ENCODE results near the gene SPX. TPM values are rescaled to one million over a fixed set of nuclear protein-coding genes. Genes with fewer than 3 reads are reported as not detected.

Gene SPX
- total RNA-seq, 4 donors from 2014 or later = not detected

DNA sequence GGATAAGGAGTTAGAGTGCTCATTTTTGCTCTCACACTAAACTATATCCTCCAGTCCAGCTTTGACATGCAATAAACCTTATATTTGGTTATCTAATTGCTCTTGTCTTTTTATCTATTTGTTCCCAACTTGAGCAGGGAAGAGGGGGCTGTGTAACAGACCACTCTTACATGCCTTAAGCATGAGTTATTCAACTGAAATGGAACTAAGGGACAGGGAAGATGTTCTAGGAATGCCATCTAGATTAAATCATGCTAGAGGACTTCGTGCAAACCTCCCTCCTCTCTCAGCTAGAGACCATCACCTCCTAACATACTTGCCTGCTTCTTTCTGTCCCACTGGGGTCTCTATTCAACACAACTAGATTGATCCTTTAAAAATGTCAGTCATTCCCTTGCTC lies 20.6 kb downstream of the SPX start:
- no peaks in the 10 kb centered on the region for H3K36me3 ChIP-seq
- no peak overlapping the region for H3K27ac ChIP-seq
- no peaks in the 10 kb centered on the region for H3K27me3 ChIP-seq
- no peak for DNase-seq
- TF ChIP-seq POLR2A (IDR thresholded peaks at IDR 0.05) = no peak
- TF ChIP-seq, protein P1, sequence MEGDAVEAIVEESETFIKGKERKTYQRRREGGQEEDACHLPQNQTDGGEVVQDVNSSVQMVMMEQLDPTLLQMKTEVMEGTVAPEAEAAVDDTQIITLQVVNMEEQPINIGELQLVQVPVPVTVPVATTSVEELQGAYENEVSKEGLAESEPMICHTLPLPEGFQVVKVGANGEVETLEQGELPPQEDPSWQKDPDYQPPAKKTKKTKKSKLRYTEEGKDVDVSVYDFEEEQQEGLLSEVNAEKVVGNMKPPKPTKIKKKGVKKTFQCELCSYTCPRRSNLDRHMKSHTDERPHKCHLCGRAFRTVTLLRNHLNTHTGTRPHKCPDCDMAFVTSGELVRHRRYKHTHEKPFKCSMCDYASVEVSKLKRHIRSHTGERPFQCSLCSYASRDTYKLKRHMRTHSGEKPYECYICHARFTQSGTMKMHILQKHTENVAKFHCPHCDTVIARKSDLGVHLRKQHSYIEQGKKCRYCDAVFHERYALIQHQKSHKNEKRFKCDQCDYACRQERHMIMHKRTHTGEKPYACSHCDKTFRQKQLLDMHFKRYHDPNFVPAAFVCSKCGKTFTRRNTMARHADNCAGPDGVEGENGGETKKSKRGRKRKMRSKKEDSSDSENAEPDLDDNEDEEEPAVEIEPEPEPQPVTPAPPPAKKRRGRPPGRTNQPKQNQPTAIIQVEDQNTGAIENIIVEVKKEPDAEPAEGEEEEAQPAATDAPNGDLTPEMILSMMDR (IDR thresholded peaks at IDR 0.05) = no peak
- no peak overlapping the region for H3K4me3 ChIP-seq
- no peaks in the 10 kb centered on the region for H3K9me3 ChIP-seq
- no peaks in the 10 kb centered on the region for H3K4me1 ChIP-seq

DNA sequence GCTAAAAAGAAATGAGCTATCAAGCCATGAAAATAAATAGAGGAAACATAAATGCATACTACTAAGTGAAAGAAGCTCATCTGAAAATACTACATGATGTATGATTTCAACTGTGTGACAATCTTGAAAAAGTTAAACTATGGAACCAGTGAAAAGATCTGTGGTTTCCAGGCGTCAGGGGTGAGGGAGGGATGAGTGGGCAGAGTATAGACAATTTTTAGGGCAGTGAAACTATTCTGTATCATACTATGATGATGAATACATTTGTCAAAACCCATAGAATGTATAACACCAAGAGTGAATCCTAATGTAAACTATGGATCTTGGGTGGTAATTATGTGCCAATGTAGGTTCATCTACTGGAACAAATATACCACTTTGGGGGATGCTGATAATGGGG lies 21.3 kb downstream of the SPX start:
- Histone ChIP-seq H3K27ac (no peak overlapping the region), H3K4me1 (no peaks in the 10 kb centered on the region), H3K36me3 (no peaks in the 10 kb centered on the region), H3K27me3 (no peaks in the 10 kb centered on the region), H3K4me3 (no peak overlapping the region), H3K9me3 (no peaks in the 10 kb centered on the region)
- no peak for DNase-seq
- TF ChIP-seq, protein P1 (IDR thresholded peaks at IDR 0.05) = no peak
- TF ChIP-seq POLR2A (IDR thresholded peaks at IDR 0.05) = no peak

DNA sequence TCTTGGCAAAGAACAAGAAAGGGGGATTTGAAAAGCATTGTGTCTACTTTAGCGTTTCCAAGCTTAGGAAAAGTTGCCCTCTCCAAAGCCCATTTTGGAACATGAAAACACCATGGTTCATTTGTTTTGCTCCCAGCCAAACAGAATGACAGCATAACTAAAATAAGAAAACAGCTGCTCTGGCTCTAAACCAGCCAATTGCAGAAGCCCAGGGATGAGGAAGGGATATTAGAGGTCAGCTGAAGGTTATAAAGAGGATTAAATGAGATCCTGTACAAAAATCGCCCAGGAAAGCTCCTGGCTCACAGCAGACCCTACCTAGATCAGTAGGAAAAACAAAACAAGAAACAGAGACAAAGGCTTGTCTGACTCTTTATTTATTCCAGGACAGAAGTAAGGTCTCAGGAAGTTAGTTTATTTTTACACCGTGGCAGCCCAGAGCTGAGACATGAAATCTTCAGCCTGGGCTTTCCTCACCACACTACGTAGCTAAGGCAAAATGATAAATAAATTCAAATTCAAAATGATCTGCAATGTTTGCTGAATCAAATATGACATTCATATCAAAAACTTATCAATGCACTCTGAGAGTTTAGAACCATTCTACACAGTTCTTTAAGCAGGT lies 25.9 kb downstream of the SPX start:
- DNase-seq = no peak
- Histone ChIP-seq H3K27me3 (no peaks in the 10 kb centered on the region), H3K27ac (no peak overlapping the region)

DNA sequence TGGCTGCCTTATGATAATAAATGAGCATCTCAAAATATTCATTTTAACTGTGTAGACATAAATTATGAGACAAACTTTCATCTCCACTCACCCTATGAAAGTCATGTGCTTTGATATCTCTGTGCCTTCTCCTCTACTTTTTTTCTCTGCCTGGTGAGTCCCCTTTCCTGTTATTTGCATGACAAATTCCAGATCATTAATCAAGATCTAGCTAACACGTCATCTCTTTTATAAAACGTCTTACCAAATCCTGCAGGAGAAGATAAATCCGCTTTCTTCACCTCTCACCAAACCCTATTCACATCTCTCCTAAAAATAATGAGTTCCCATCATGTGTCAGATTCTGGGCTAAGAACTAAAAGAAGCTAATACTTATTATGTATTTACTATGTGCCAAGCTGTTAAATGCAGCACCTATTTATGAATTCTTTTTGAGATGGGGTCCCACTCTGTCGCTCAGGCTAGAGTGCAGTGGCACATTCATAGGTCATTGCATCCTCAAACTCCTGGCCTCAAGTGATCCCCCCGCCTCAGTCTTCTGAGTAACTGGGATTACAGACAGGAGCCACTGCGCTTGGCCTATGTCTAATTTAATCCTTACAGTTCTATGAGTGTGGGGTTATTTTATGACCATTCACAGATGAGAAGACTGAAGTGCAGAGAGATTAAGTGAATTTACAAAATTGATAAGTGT lies 26.7 kb downstream of the SPX start:
- TF ChIP-seq, protein P1 (IDR thresholded peaks at IDR 0.05) = no peak
- no peak for TF ChIP-seq POLR2A (IDR thresholded peaks at IDR 0.05)
- Histone ChIP-seq H3K4me1 (no peaks in the 10 kb centered on the region), H3K36me3 (no peaks in the 10 kb centered on the region), H3K27ac (no peak overlapping the region), H3K9me3 (no peaks in the 10 kb centered on the region), H3K4me3 (no peak overlapping the region), H3K27me3 (no peaks in the 10 kb centered on the region)
- no peak for DNase-seq

More for the DNA sequence above, 25.9 kb downstream of the SPX start:
- H3K36me3 ChIP-seq = no peaks in the 10 kb centered on the region
- H3K9me3 ChIP-seq = no peaks in the 10 kb centered on the region
- no peak overlapping the region for H3K4me3 ChIP-seq
- H3K4me1 ChIP-seq = no peaks in the 10 kb centered on the region
- TF ChIP-seq, protein P1 (IDR thresholded peaks at IDR 0.05) = no peak
- no peak for TF ChIP-seq POLR2A (IDR thresholded peaks at IDR 0.05)

DNA sequence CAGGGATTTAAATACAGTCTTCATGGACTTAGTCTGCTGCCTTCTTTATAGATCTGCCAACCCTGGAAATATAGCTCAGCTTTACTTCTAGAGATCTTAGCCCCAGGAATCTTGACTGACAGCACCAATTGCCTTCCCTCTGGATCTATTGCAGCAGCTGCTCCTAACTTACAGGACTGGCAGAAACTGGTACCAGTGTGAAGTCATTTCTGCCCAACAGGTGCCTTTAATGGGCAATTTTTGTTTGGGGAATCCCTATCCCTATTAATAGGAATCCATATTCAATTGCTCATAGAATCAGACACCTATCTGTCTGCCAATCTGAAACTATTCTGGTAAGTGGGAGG lies 27.2 kb downstream of the SPX start:
- Histone ChIP-seq H3K4me3 (no peak overlapping the region), H3K27me3 (no peaks in the 10 kb centered on the region), H3K9me3 (no peaks in the 10 kb centered on the region), H3K27ac (no peak overlapping the region), H3K36me3 (no peaks in the 10 kb centered on the region), H3K4me1 (no peaks in the 10 kb centered on the region)
- TF ChIP-seq POLR2A (IDR thresholded peaks at IDR 0.05) = no peak
- TF ChIP-seq, protein P1 (IDR thresholded peaks at IDR 0.05) = no peak
- DNase-seq = no peak

Data from Peyer's patch (tissue), 4 donors.